Ishikawa (cell line): ENCODE measurements around the gene FAM163B.
A peak's percentile ranks its signal among the peaks of the same experiment; 100 is the strongest.

Source experiments
- CEBPB ChIP-seq: IDR thresholded peaks from 2 replicates; pipeline ENCODE4 v1.6.1; 2012
- CREB1 ChIP-seq: IDR thresholded peaks from 2 replicates; pipeline ENCODE4 v1.6.1; 2012; ENCODE audit warnings: low read depth
- EGR1 ChIP-seq: IDR thresholded peaks from 2 replicates; pipeline ENCODE4 v1.6.1; 2012
- EP300 ChIP-seq: IDR thresholded peaks from 2 replicates; pipeline ENCODE4 v1.6.1; 2012; ENCODE audit warnings: borderline replicate concordance
- FOXM1 ChIP-seq: IDR thresholded peaks from 2 replicates; pipeline ENCODE4 v1.6.1; 2012; ENCODE audit warnings: low read depth, borderline replicate concordance
- MAX ChIP-seq: IDR thresholded peaks from 2 replicates; pipeline ENCODE4 v1.6.1; 2012
- NFIC ChIP-seq: IDR thresholded peaks from 2 replicates; pipeline ENCODE4 v1.6.1; 2012
- RAD21 ChIP-seq: IDR thresholded peaks from 2 replicates; pipeline ENCODE4 v1.6.1; 2012; ENCODE audit warnings: low read depth
- REST ChIP-seq: IDR thresholded peaks from 2 replicates; pipeline ENCODE4 v1.6.1; 2012; ENCODE audit warnings: low read depth, mild to moderate bottlenecking
- TAF1 ChIP-seq: IDR thresholded peaks from 2 replicates; pipeline ENCODE4 v1.6.1; 2012; ENCODE audit warnings: low read depth, mild to moderate bottlenecking
- TCF12 ChIP-seq: IDR thresholded peaks from 2 replicates; pipeline ENCODE4 v1.6.1; 2012; ENCODE audit warnings: low read depth
- TEAD4 ChIP-seq: IDR thresholded peaks from 2 replicates; pipeline ENCODE4 v1.6.1; 2012
- USF1 ChIP-seq: IDR thresholded peaks from 2 replicates; pipeline ENCODE4 v1.6.1; 2012
- YY1 ChIP-seq: IDR thresholded peaks from 2 replicates; pipeline ENCODE4 v1.6.1; 2012; ENCODE audit warnings: low read depth
- ZBTB7A ChIP-seq: IDR thresholded peaks from 2 replicates; pipeline ENCODE4 v1.6.1; 2012; ENCODE audit warnings: low read depth

FAM163B gene

GRCh38 chr9:133535306-133535877 lies 73.8 kb downstream of the FAM163B start:
- no peak for TF ChIP-seq CREB1
- no peak for TF ChIP-seq TAF1
- TF ChIP-seq TCF12 = no peak
- no peak for TF ChIP-seq EP300
- TF ChIP-seq TEAD4 = no peak
- no peak for TF ChIP-seq NFIC
- TF ChIP-seq FOXM1 = no peak
- no peak for TF ChIP-seq RAD21
- no peak for TF ChIP-seq MAX
- TF ChIP-seq ZBTB7A = no peak
- TF ChIP-seq EGR1 = no peak
- TF ChIP-seq REST = no peak
- TF ChIP-seq CEBPB = no peak
- no peak for TF ChIP-seq YY1
- TF ChIP-seq USF1 = no peak

- no peak for TF ChIP-seq EP300
- TF ChIP-seq TEAD4 = no peak
- TF ChIP-seq YY1 = no peak
Observed at GRCh38 chr9:133534346-133535291, 74.6 kb downstream of the FAM163B start, which contains the start of gene ADAMTSL2. ADAMTSL2 (plus strand) TSS chr9:133534704; CDS start chr9:133536713, 2,009 bp downstream.

GRCh38 chr9:133533857-133534256 lies 75.3 kb downstream of the FAM163B start:
- TF ChIP-seq TCF12 (no peak), CEBPB (no peak), YY1 (no peak), EGR1 (no peak), REST (no peak), MAX (no peak), CREB1 (no peak), NFIC (no peak), FOXM1 (no peak), EP300 (no peak), TAF1 (no peak), USF1 (no peak), ZBTB7A (no peak), RAD21 (no peak), TEAD4 (no peak)

- TF ChIP-seq TEAD4 (no peak), EP300 (no peak), RAD21 (peak; percentile 82), ZBTB7A (no peak), YY1 (peak; percentile 62), NFIC (no peak), FOXM1 (no peak), EGR1 (no peak), CREB1 (no peak), REST (no peak)
Observed at GRCh38 chr9:133532937-133533668, 76.1 kb downstream of the FAM163B start.
